ENCODE measurements around the gene CDK5RAP2.
A peak's percentile ranks its signal among the peaks of the same experiment; 100 is the strongest.

Gene CDK5RAP2

DNA sequence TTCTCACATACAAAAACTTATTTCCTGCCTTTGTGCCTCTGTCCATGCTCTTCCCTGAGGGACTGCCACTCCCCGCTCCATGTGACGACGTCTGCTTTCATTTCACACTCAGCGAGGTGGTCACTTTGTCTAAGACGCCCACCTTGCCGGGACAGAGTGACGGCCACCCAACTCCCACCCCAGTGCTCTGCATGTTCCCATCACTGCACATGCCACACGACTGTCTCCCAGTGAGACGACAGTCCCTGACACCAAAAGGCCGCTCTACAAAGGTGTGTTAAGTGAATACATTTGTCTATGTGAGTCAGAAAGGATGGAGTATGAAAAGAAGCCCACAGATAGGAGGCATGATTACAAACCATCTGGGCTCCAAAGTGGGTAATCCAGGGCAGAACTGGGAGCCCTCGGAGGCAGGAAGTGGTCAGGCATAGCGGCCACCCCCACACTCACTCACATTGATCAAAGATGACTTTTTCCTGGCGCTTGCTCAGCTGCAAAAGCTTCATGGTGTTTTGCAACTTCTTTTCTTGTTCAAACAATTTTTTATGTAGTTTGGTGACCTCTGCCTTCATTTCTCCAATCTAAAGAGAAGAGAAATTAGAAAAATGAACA is 185.8 kb downstream of the CDK5RAP2 start:
- DNase-seq: no peak

DNA sequence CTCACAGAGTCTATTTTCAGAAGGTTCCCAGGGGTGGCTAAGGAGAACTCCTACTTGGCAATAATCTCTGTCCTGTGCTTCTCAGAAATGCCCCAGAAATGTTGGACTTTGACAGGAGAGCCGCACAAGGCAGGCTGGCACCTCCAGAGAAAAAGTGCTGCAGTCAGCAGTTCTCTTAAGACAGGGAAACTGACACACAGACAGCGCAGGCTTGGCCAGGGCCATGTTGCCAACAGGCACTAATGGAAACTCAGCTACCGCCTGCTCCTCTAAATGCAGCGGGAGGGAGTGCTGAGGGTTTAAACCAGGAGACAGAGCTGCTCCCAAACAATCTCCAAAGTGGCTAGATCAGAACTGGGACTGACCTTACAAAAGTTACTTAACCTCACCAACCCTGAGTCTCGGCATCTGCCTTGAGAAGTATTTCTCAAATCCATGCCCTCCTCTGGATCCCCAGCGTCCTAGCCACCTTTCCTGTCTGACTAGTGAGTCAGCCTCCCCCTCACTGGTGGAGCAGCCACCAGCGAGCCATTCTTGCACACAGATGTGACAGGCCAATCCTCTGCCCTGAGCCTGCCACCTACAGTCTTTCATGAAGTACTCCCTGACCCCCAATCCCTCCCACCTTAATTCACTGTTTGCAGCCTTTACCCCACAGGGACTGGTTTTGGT is 186.4 kb downstream of the CDK5RAP2 start:
- DNase-seq: no peak

DNA sequence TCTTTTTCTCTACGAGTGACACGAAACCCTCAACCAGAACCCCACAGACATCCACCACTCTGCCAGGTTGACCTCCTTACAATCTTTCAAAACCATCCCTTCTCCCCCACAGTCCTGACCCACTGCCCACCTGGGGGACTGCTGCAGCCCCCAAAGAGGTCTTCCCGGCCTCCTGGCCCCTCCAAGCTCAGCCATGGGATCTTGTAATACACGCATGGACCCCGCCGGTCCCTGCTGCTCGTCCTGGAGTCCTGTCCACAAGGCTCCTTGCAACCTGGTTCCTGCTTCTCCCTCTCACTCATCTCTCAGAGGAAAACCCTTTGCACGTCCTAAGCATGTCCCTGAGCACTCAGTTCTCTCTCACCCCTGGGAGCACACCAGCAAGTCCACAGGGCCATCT is 187.3 kb downstream of the CDK5RAP2 start:
- DNase-seq: no peak

DNA sequence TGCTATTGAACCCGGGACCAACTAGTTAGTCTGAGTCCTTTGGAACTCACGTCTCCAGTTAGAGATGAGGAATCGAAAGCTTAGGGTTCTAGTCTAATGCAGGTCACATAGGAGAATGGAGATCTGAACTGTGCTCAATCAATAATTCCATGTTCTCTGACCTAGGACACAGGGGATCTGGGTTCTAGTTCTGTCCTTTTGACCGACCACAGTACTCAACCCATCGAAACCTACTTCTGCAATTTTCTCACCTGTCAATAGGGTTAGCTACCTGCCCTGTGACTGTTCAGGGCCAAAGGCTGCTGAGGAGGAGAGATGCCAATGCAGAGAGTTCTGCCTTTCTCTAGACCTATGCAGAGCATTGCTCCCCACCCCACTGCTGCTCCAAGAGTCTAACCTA is 187.7 kb downstream of the CDK5RAP2 start:
- DNase-seq: no peak

DNA sequence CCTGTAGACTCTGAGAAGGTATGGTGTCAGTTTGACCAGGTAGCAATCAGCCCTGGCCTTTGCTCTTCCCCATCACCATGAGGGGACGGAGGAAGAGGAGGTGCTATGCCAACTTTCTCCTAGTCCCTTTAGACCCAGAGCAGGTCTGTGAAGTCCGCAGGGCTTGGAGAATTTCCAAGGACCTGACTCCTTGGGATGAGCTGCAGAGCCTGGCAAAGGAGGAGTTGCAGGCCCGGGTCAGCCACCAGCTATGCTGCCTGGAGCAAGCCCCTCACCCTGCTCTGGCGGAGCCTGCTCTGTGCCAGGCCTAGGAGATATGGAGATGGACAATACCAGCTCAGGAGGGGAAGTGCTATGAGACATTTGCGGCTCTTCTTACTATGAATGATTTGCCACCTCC is 188.3 kb downstream of the CDK5RAP2 start:
- no peak for DNase-seq

DNA sequence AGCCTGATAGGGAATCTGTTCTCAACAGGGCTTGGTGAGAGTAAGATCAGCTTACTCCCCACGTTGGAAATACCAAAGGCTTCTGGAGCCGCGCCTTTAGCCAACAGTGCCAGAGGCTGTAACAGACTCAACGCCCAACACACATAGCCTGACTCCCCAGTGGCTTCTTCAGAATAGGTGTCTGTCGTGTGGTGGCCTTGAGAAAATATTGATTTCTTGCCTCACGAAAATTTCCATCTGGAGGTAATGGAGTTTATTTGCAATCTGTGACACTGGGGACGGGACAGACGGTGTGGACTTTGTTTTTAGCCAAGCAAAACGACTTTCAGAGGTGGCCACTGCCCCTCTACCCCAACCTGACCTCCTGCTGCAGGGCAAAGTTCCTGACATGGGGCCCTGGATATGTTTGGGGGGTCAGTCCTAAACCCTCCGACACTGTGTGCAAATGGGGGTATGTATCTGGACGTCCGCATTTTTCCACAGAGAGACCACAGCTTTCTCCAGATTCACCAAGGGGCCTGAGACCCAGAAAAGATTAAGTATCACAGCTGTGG is 189.3 kb downstream of the CDK5RAP2 start:
- DNase-seq: no peak

DNA sequence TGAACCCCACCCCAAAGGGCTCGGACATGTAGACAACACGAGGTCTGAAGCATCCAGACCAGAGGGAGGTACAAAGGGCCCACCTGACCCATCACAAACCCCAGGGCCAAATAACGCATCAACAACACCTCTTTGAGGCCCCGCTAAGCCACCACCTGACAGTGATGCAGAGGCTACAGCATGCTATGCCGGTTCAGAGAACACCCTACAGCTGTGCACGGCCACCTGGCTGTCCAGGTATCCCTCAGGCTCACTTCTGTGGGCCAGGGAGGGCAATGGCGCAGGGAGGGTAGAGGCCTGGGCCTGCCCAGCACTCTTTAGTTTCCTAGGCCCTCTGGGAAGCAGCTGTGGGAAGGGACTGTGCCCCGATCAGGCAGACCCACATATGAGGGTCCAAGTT is 190.1 kb downstream of the CDK5RAP2 start:
- no peak for DNase-seq

DNA sequence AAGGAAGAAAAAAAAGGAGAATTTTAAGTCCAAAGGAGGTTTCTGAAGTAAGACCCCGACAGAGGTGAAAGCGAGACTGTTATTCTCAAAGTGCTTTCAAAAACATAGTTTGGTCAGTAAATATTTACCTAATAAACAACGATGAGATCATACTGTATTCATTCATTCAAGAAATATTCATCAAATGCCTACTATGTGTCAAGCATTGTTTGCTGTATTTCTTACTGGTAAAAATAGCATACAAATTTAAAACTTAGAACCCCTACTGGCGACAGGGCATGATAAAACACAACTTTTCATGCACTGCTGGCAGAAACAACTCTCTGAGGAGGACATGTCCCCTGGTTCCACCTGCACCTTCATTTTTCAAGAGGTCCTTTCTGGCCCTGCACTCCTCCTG is 190.7 kb downstream of the CDK5RAP2 start:
- DNase-seq: no peak

DNA sequence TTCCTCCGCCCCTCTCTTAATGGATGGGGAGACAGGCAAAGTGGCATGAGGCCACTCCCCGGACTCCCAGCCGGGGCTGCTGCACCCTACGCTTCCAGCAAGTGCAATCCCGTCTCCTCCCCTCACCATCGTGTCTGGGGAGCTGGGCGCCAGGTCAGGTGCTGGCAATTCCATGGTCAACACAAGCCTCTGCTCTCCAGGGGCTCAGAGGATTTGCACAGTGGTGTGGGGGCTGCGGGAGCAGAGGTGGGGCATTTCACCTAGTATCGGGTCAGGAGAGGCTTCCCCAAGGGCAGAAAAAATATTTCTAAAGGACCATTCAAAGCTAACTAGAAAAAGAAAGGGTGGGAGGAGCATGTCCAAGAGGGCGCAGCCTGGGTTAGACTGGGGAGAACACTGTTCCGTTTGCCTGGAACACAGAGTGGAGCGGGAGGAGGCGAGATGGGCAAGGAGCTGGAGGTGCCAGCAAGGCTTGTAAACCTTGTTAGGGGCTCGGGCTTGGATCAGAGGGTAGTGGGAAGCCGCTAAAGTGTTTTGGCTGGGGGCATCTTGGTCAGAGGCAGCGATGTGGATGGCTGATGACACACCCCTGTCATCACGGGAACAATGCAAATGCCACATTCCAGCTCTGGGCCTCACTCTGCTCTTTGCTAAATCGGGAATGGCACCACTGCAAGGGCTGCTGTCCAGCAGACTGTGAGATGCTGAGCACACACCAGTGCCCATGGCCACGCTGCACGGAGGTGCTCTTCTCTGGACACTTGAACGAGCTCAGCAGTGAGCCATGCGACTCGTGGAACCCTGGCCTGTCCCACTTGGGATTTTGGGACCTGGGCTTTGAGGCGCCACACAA is 191.7 kb downstream of the CDK5RAP2 start:
- no peak for DNase-seq

DNA sequence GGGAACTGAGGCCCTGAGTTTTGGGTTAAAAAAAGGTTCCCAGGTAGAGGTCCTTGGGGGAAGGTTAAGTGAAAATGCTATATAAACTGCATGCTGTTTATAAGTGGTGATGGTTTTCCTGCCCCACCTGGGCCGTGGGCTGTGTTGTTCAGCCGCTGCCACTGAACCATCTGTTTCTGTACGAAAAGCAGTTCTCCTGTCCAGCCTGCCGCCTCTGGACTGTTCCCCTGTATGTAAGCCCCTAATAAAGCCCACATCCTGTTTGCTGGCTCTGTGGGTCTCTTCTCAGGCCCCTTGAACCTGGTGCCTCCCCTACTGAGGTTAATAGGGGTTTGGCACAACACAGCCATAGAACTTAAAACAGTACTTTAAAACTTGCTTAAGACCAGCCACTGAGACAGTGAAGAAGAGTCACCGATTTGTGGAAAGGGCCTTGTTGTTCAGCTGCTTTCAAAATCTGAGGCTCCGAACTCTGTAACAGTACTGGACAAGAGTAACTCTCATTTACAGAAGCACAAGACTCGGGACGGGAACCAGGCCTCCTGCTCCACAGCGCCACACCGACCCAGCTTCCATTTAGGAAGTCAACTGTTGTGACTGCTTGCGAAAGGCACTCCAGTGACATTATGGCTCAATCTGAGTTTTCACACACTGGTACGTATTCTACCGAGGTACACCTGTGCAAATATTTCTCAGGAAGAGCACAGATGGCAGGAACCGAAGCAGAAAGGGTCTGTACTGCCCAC is 192.5 kb downstream of the CDK5RAP2 start:
- peak; percentile 100 for DNase-seq

DNA sequence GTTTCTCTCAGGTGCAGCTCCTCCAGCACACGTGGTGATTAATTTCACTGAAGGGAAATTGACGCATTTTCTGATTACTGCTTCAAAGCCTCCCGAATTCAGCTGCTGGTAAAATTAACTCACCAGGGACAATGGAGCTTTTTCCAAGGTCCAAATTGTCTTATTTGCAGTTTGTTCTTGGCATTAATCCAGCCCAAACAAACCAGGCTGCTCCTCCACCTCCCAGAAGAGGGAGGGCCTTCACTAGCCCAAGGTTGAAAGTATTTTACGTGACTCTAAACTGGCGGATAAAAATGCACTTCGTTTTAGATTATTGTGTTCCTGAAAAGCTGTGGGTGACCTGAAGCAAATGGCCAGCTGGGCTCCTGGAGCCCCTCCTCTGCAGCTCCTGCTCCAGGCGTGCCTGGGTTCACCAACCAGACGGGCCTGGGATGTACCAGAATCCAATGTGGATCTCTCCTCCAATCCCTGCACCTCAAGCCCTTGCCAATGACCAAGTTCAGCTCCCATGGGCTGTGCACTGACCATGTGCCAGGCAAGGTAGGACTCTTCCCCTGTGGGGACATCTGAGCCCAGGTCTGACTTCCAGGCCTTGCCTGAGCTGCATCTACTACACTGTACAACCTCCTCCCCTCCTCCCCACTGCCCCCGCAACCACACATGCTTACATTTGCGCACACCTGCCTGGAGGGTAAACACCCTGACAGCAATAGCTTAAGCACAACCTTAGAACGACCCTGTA is 193.4 kb downstream of the CDK5RAP2 start:
- DNase-seq: peak; percentile 99

DNA sequence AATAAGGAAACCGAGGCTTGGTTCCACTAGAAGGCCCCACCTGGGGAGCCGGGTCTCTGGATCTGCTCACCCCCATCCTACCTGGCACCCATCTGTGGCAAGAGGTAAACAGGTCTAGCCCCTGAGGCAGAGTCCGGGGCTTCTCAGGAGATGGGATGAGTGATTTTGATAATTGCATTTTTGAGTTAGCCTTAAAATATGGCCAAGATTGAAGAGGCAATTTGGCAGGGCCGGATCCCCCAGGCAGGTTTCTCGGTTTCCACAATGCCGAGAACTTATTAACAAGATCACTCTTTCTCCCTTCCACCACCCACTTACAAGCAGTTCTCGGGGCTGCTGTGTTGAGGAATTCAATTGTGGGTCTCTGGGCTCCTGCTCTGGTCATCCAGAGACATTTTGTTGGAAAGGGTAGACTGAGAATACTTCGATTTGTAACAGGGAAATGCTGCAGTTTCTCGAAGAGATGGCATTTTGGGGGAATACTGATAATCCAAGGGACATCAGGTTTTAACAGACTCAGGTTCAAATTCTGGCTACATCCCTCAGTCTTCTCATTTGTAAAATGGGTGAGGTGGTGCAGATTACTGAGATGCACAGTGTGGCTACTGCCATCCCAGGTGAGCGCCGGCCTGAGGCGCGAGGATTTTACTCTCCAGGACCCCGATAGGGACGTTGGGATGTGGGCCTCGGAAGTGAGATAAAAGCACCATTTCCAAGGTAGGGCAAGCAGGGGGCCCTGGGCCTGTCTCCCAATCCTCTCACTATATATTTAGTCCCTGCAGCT is 194.2 kb downstream of the CDK5RAP2 start:
- peak; percentile 54 for DNase-seq

DNA sequence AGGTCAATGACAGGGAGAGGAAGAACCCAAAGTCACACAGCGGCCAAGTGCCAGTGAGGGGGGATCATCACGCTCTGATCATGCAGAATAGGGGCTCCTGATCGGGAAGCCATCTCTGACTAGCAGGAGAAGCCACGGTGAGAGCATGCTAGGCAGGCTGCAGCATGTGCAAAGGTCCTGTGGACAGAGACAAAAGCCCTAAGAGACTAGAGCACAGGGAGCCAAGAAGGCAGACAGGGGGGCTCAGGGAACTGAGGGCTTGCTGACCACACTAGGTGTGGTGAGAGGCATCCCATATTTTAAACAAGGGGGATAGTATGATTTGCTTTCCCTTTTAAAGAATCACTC is 195.1 kb downstream of the CDK5RAP2 start:
- DNase-seq: no peak

DNA sequence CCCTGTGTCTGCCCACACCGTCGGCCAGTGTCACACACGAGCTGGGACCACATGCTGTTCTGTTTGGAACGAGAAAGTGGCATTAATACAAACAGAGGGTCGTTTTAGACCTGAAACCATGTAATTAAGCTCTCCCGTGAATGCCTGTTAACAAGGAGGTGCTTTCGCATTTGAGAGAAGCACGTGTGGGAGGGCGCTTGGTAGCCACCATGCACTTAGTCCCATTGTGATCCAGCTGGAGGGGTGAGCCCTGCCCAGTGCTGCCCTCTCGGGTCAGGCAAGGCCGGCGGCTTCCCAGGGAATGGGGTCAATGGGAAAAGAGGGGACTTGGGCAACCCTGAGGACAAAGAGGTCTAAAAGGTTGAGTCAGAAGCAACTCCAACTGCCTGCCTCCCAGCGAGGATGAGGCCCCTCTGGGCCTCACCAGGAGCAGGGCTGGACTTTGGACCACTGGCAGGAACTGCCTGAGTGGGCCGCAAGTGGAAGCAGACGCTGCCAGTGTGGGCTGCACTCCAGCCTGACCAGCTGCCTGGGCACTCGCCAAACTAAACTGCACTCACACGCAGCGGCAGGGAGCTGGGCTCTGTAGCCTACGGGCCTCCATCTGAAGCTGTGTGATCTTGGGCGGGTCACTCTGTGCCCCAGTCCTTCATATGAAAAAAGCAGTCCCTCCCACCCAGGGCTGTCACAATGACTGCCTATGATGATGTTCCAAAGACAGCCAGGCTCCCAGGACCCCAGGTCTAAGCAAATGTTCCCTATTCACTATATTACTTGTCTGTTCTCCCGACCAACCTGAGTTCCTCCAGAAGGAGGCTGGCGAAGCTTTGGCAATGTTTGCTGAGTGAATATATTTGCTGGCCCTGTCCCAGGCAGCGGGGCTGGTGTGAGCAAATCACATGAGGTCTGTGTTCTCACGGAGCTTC is 195.7 kb downstream of the CDK5RAP2 start:
- peak; percentile 98 for DNase-seq

DNA sequence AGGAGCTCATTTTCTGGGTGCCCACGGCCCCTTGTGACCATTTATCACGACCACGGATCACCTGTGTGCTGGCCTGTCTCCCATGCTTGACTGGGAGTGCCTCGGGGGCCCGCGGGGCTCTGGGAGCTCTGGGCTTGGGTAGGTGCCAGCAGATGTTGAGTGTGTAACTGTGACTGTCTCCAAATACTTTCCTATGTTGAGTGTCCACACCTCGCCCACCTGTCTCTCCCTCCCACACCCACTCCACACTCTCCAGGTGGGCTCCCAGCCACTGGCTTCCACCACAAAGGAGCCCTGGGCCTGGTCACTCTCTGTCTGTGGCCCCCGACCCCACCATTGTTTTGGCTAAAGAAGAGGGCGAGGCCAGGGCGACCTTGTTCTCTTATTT is 196.4 kb downstream of the CDK5RAP2 start:
- peak; percentile 96 for DNase-seq

DNA sequence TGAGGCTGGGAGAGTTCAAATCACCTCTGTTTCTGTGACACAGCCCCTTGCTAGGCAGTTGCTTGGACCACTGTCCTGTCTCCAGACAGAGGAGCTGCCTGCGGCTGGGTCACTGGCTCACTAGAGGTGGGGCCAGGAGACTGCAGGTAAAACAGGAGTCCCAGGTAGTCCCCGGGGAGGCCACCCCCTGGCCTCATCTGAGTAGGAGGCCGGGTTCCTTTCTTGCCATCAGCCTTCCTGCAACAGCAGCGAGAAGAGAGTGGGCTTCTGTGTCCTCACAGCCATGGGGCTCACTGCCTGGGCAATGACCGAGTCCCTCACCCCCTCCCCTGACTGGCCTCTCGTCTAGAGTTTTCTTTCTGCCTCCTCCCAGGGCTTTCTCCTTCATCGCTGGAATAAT is 197.5 kb downstream of the CDK5RAP2 start:
- DNase-seq: peak; percentile 24

DNA sequence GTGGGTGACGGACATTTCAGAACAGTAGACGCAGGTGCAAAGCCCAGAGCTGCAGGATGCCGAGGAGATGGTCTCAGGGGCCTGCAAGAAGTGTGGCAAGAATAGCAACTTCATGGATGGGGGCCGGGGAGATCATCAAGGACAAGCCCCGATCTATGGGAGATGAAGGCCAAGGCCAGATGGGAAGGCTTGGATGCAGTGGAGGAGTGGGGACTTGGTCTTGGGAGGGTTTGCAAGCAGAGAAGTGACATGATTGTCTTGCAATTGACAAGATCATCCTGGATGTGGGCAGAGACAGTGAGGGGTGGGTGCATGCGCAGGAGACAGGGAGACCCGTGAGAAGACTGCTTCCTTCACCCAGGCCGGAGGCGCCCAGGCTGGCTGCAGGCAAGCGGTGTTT is 198.1 kb downstream of the CDK5RAP2 start:
- no peak for DNase-seq

DNA sequence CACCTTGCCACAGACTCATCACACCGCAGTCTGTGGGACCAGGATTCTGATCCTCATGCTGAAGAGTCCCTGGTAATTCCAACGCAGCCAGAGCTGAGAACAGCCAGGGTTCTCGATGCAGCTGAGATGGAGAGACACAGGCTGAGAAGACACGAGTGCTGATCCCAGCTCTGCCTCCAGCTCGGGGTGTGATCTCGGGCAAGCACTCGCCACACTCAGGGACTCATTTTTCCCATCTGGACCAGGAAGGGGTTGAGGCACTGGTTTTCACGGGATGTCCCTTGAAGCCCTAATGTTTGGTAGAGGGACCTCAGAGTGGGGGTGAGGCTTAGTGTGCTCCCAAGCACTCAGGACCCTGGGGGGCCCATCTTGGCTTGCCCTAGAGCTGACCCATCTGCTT is 200.4 kb downstream of the CDK5RAP2 start:
- no peak for DNase-seq

DNA sequence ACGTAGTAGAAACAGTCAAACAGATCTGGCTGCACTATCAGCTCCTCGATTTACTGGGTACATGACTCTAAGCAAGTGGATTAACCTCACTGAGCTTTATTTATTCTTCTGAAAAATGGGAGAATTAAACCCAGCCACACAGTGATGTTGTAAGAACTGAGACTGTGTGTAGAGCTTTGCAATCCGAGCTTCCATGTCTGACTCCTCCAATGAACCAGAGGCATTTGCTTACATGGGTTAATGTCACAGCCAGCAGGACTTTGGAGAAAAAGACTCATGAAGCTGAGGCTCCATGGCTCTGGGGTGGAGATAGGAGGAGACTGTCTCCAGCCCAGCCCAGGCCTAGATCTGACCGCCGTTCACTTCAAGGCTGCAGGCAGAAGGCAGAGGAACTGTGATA is 201.3 kb downstream of the CDK5RAP2 start:
- DNase-seq: no peak

Measured in NCI-H69 (cell line).